ENCODE results near the gene SIDT2. TPM values are rescaled to one million over a fixed set of nuclear protein-coding genes. Genes with fewer than 3 reads are reported as not detected.

The SIDT2 gene
- total RNA-seq, 4 donors from 2014 or later, result 72.6 to 132 (median 125) TPM

GRCh38 chr11:117143390-117143789, 35.2 kb upstream of the SIDT2 start:
- no peak for TF ChIP-seq EP300 (IDR thresholded peaks at IDR 0.05)
- TF ChIP-seq CTCF (IDR thresholded peaks at IDR 0.05), result no peak
- no peak for TF ChIP-seq POLR2A (IDR thresholded peaks at IDR 0.05)
- no peaks in the 10 kb centered on the region for H3K27me3 ChIP-seq
- H3K27ac ChIP-seq, result peak overlapping the region; percentile 85 to 95 (median 90)
- peak overlapping the region; percentile 83 to 92 (median 88) for H3K4me3 ChIP-seq
- 3 to 8% methylated on average over 5 of the region's 5 CpGs for WGBS, 2 donors
- no peaks in the 10 kb centered on the region for H3K9me3 ChIP-seq
- H3K36me3 ChIP-seq, result peaks cover 0 to 9% (median 0%) of the 10 kb centered on the region in 3 donors
- DNase-seq (ENCODE audit: low spot score in 2 of 2), result no peak
- peaks cover 0 to 32% (median 23%) of the 10 kb centered on the region in 4 donors for H3K4me1 ChIP-seq

GRCh38 chr11:117143871-117144476, 34.6 kb upstream of the SIDT2 start, which contains the start of gene PAFAH1B2:
Gene PAFAH1B2, plus strand, starts transcription at chr11:117144287. Its CDS starts 8,161 bp downstream, at chr11:117152448.
- H3K27ac ChIP-seq, result peak within 1 kb of the TSS; percentile 85 to 95 (median 90)
- H3K36me3 ChIP-seq, result peaks cover 0 to 12% (median 0%) of the 10 kb centered on the region in 3 donors
- peaks cover 0 to 37% (median 26%) of the 10 kb centered on the region in 4 donors for H3K4me1 ChIP-seq
- WGBS, 2 donors, result 0% methylated on average over 42 of the region's 48 CpGs
- no peaks in the 10 kb centered on the region for H3K9me3 ChIP-seq
- DNase-seq (ENCODE audit: low spot score in 2 of 2), result peak; percentile 90 to 92
- no peaks in the 10 kb centered on the region for H3K27me3 ChIP-seq
- H3K4me3 ChIP-seq, result peak within 1 kb of the TSS; percentile 83 to 92 (median 88)
- TF ChIP-seq POLR2A (IDR thresholded peaks at IDR 0.05), result peak; percentile 69 to 81
- TF ChIP-seq EP300 (IDR thresholded peaks at IDR 0.05), result peak; percentile 11 to 93
- no peak for TF ChIP-seq CTCF (IDR thresholded peaks at IDR 0.05)

GRCh38 chr11:117144477-117145392, 33.8 kb upstream of the SIDT2 start:
- peaks cover 0 to 40% (median 27%) of the 10 kb centered on the region in 4 donors for H3K4me1 ChIP-seq

GRCh38 chr11:117145393-117145761, 33.2 kb upstream of the SIDT2 start:
- no peaks in the 10 kb centered on the region for H3K9me3 ChIP-seq
- 1 to 4% methylated on average over 5 of the region's 5 CpGs for WGBS, 2 donors
- peak overlapping the region; percentile 85 to 95 (median 90) for H3K27ac ChIP-seq
- peaks cover 0 to 44% (median 28%) of the 10 kb centered on the region in 4 donors for H3K4me1 ChIP-seq
- no peak for DNase-seq (ENCODE audit: low spot score in 2 of 2)
- no peaks in the 10 kb centered on the region for H3K27me3 ChIP-seq
- TF ChIP-seq CTCF (IDR thresholded peaks at IDR 0.05) (no peak), POLR2A (IDR thresholded peaks at IDR 0.05) (no peak), EP300 (IDR thresholded peaks at IDR 0.05) (no peak)
- H3K36me3 ChIP-seq, result peaks cover 0 to 12% (median 0%) of the 10 kb centered on the region in 3 donors
- H3K4me3 ChIP-seq, result peak overlapping the region; percentile 83 to 92 (median 88)

More at GRCh38 chr11:117144477-117145392, 33.8 kb upstream of the SIDT2 start:
- 0 to 1% methylated on average over 45 to 62 of the region's 62 CpGs for WGBS, 2 donors
- Histone ChIP-seq H3K27ac (peak overlapping the region; percentile 85 to 95 (median 90)), H3K4me3 (peak overlapping the region; percentile 83 to 92 (median 88)), H3K9me3 (no peaks in the 10 kb centered on the region), H3K27me3 (no peaks in the 10 kb centered on the region), H3K36me3 (peaks cover 0 to 12% (median 0%) of the 10 kb centered on the region in 3 donors)
- TF ChIP-seq CTCF (IDR thresholded peaks at IDR 0.05) (no peak), EP300 (IDR thresholded peaks at IDR 0.05) (peak in 1 of 2 donors; percentile 16), POLR2A (IDR thresholded peaks at IDR 0.05) (no peak)
- DNase-seq (ENCODE audit: low spot score in 2 of 2), result peak; percentile 21 to 47

All from tibial nerve (tissue), 4 donors.